GM10248 (cell line): ENCODE data around the gene GRIK2.

Source experiments
- CTCF ChIA-PET: fragments of 300-600 bp; sonication (Branson Sonifier 250); formaldehyde crosslinking; extraction: SDS; loops from one replicate; lab custom pipeline; 2021; ENCODE audit warnings: antibody characterized with exemption; lab: Yijun Ruan, JAX
- POLR2A ChIA-PET: fragments of 350-650 bp; sonication (Branson Sonifier 250); formaldehyde crosslinking; extraction: SDS; loops from one replicate; lab custom pipeline; 2020; ENCODE audit warnings: antibody characterized with exemption; lab: Yijun Ruan, JAX
- DNase-seq: peaks from one replicate; pipeline ENCODE4 v3.0.0; 2012; ENCODE audit errors: extremely low spot score
- CTCF ChIP-seq: IDR thresholded peaks from 2 replicates; pipeline ENCODE4 v1.5.1; 2012; ENCODE audit warnings: mild to moderate bottlenecking, low read depth; ENCODE audit errors: extremely low read depth, missing control alignments, control extremely low read depth

Gene GRIK2

GRCh38 chr6:101722991-101723579 is 329.6 kb downstream of the GRIK2 start:
- TF ChIP-seq CTCF, result no peak
- DNase-seq, result no peak
- ChIA-PET CTCF (no interaction called here), POLR2A (no interaction called here)

GRCh38 chr6:101728388-101728787 is 334.9 kb downstream of the GRIK2 start:
- DNase-seq, result no peak

GRCh38 chr6:101728956-101729355 is 335.4 kb downstream of the GRIK2 start:
- TF ChIP-seq CTCF, result no peak
- CTCF ChIA-PET, result no interaction called here
- no peak for DNase-seq
- POLR2A ChIA-PET, result no interaction called here

More at GRCh38 chr6:101728388-101728787, 334.9 kb downstream of the GRIK2 start:
- ChIA-PET POLR2A (no interaction called here), CTCF (no interaction called here)
- TF ChIP-seq CTCF, result no peak

- TF ChIP-seq CTCF, result no peak
- DNase-seq, result no peak
- ChIA-PET CTCF (no interaction called here), POLR2A (interaction anchor here (0.6 kb wide), 1 partner anchor 18 kb away, joined by 3 read pairs; no protein-coding TSS in a partner anchor)
Observed at GRCh38 chr6:101730954-101731353, 337.4 kb downstream of the GRIK2 start.

GRCh38 chr6:101733899-101734298 is 340.4 kb downstream of the GRIK2 start:
- POLR2A ChIA-PET, result no interaction called here
- TF ChIP-seq CTCF, result no peak
- CTCF ChIA-PET, result no interaction called here
- DNase-seq, result no peak

GRCh38 chr6:101738481-101738880 is 345.0 kb downstream of the GRIK2 start:
- ChIA-PET CTCF (no interaction called here), POLR2A (no interaction called here)
- no peak for DNase-seq
- TF ChIP-seq CTCF, result no peak

GRCh38 chr6:101740631-101741030 is 347.1 kb downstream of the GRIK2 start:
- no peak for DNase-seq
- ChIA-PET POLR2A (no interaction called here), CTCF (no interaction called here)
- no peak for TF ChIP-seq CTCF
